TTC549 (cell line): ENCODE data around the gene PLB1.
"Not testable (repeated sequence)": the region's sequence is repeated elsewhere in the genome, so short reads cannot be mapped to it uniquely, and the experiment has no call there.

ENCODE experiments used
- FAIRE-seq: peaks from 2 replicates; lab custom pipeline; 2012; peaks lifted over from hg19 to GRCh38; lab: Jason Lieb, UNC

The PLB1 gene

DNA sequence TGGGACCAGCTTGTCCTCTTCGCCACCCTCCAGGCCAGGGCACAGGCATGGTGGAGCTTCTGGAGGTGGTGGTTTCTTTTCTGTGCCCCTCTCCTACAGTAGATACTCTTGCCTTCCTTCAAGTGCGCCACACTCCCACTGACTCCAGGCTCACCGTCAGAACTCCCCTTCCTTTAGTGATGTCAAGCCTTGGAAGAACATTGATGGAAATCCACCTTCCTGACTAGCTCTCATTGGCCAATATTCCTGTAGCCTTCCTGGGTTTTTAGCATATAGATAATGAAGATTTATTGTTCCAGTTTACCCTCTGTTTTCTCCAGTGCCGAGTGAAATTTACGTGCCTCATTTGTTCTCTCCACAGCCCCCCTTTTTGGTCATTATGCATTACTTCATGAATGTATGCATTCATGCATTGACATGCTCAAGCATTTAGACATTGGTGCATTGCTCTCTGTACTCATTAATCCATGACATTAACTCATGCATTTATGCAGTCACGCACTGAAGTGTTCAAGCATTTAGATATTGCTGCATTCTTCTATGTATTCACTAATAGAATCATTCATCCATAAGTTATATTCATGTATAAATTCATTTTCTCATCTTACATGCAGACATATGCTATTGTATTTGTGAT is 37.3 kb downstream of the PLB1 start:
- no peak for FAIRE-seq

DNA sequence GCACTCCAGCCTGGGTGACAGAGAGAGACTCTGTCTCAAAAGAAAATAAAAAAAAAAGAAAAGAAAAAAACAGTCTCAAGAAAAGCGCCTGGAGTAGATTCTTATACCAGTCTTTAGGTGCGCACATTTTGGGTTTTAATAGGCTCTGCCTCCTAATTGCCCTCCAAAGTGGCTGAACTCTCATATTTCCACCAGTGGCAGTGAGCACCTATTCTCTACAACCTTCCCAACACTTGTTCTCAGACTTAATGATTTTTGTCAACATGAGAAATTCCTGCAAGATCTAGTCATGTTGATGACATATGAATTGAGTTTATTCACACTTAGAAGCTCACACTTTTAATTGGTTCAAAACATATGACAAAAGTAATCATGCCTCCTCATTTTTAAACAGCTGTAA is 39.0 kb downstream of the PLB1 start:
- no peak for FAIRE-seq

DNA sequence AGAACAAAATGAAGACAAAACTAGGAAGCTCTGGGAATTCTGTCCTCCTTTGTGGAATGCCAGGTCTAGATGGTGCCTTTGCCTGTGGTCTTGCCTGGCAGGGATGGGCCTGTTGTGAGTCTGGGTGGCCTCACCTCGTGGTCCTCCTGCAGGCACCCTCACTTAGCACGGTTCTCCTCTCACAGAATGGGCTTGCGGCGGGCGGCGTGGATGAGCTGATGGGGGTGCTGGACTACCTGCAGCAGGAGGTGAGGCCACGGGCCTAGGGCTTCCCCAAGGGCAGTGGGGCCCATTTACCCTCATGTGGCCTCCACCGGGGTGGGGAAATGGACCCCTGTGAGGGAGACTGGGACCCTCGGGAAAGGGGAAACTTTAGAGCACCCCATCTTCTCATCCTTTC is 42.3 kb downstream of the PLB1 start:
- no peak for FAIRE-seq

DNA sequence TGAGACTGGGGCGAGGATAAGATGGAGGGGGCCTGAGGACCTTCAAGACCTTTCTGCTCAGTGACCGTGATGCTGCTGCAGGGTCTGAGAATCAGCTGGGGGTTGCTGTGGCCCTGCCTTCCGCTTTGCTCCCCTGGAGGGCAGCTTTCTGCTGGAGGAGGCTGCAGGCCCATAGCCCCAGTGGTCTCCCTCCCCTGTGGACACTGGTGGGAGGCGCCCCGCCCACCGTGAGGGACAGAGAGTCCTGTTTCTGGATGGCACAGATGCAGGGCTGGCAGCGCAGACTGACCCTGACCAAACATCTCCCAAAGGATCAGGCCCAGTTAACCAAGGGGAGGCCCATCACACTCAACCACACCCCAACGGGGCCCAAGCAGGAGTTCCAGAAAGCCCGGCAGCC is 42.8 kb downstream of the PLB1 start:
- FAIRE-seq, result no peak

DNA sequence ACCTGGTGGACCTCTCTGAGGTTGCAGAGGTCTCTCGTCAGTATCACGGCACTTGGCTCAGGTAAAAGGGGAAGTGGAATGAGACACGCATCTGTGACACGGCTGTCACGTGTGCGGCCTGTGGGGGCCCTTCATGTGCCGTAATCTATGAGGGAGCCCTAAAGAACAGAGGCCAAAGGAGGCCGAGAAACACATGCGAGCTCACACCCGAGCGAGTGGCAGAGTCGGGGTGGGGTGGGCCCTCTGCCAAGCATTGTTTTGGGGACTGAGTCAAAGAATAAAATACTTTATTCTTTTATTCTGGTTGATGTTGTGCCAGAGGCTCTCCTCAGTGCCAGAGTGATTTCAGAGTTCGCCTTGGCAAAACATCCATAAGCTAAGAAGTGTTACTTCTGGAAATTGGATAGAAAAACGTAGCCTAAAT is 43.3 kb downstream of the PLB1 start:
- no peak for FAIRE-seq

DNA sequence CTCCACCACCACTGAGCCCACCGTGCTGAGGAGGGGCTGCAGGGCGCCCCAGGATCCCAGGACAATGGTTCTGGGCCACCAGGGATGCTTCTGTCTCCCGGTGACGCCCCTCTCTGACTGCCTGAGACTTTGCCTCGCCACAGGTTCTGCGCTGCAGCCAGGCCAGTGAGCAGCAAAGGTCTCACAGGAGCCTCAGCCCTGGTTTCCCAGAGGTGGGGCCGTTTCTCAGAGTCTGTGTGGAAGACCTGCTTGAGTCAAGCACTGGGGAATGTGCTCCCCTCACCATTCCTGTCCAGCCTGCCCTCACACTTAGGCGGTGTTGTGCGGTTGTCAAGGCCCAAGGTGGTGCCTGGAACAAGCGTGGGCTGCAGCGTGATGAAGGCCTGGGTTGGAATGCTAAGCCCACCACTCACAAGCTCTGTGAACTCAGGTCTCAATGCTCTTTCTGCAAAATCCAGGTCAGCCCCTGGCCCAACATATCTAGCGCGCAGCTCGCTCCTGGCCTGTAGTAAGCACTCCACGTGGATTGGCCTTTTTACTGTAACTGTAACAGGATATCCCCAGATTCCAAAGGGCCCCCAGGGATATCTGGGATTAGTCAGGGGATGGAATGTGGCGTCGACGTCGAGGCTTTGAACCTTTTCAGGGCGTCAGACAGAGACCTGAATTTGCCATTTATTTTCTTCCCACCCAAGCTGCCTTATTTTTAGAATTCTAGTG is 47.6 kb downstream of the PLB1 start:
- no peak for FAIRE-seq

DNA sequence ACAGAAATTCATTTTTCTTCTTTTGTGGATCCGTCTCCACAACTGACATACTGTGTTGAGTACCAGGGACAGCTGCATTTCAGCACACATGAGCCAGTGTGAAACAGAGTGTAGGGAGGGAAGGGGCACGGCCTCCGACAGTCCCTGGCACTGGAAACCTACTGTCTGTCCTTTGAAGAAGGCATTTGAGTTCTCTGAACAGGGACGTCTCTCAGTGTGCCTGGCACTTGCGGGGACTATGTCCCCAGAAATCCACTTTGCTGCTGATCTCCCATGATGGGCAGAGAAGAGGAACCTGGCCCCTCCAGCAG is 48.1 kb downstream of the PLB1 start:
- FAIRE-seq, result no peak

DNA sequence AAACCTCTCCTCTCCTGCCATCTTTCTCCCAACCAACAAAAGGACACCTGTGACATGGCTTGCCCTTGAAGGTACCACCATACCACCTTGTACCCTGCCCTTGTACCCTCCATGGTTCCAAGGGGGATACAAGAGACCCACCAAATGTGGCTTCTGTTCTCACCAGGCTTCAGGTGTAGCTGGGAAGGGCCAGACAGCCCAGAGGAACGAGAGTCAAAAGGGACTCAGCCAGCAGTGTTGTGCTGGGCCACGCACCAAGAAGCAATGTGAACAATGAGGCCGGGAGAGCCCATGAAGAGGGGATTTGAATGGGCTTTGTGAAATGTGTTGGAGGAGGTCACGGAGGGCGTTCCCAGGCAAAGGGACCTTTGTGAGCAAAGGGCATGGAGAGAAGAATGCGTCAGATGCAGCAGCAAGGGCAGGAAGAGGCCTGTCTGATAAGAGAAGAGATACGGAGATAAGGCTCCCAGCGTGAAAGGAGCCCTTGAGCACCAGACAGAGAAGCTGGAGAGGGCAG is 48.6 kb downstream of the PLB1 start:
- no peak for FAIRE-seq

DNA sequence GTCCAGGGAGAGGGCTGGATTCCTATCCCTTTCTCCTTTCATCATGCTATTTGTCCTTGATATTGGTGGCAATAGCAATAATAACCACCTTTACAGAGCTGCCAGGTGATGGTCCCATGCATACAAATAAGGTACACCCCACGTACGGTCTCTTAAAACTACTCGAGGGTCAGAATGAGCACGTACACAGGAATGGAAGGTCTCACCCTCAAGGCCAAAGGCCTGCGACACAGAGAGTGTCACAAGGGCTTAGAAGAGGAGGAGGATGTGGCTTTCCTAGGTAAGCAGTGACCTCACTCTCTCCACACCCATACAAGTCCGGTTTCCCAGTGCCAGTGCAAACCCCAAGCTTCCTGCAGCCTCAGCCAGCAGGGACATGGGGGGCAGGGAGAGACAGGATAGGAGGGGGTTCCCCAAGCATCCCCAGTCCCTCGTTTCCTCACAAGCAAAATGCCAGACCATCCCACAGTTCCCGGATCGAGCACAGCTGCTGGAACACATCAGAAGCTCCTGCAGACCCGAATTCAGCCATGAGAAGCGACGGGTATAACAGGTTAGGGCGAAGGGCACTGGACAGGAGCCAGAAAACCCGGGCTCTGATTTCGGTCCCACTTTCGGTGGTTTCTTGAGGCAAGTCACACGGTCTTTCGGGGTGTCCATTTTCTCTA is 49.2 kb downstream of the PLB1 start:
- FAIRE-seq, result no peak

DNA sequence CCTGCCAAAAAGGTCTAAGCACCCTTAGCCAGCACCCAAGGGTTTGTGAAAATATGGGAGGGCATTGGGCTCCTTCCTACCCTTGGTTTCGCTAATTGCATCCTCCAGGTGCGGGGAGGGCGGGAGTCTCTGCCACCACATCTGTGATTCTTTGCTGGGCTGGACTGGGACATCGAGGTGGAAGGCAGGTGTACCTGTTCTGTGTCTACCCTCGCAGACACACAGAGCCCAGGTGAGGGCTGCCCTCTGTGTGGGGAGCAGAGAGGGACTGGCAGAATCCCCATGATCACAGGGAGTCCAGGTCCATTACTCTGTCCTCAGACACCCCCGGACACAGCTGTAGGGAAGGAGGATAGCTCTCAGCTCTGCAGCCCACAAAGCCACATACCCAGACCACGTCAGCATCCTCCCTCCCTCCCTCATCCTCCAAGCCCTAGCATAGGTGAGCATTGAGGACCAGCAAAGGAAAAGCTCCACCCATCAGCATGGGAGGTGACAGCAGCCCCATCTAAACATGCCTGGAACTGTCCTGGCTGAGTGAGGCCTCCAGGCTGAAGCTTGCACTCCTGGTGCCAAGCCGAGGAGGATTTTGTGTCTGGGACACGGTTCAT is 49.8 kb downstream of the PLB1 start:
- FAIRE-seq, result no peak

DNA sequence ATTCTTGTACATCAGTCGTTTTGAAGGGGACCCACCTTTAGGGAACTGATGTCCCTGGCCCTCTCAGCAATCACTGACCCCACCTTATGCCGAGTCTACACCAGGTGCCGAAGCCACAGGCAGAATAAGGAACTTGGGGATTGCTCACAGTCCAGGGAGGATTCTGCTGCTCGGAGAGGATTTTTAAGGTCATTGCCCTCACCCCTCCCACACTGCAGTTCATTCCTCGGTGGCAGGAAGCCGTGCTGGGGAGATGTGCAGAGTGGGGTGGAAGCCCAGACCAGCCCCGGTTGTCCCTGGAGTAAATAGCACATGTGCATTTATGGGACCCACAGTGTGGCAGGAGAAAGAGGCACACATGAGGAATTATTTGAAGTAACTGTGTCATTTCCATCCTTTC is 50.4 kb downstream of the PLB1 start:
- no peak for FAIRE-seq

DNA sequence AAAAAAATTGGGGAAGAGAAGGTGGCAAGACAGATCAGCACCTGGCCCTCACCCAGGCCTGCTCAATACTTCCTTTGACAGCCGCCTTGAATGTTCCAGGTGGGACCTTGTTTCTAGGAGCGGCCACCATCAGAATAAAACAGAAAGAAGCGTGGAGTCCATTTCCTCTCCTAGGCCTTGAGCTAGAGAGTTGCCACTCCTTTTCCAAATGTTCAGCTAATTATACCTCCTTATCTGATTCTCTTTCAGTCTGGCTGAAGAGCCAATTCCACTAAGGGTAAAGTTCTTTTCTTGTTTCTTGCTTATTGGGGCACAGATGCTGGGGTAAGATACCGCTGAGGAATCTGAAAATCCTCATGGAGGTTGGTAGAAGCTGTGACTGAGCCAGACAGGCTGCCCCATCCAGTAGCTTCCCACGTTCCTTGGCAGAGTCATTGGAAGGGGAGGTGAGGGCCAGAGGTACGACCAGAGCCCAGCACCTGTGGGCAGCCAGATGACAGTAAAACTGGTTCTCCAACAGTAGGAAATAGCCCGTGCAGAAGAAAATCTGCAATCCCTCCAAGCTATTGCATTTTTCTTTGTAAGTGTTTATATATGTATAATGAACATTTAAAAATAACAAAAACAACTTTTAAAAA is 51.5 kb downstream of the PLB1 start:
- no peak for FAIRE-seq

DNA sequence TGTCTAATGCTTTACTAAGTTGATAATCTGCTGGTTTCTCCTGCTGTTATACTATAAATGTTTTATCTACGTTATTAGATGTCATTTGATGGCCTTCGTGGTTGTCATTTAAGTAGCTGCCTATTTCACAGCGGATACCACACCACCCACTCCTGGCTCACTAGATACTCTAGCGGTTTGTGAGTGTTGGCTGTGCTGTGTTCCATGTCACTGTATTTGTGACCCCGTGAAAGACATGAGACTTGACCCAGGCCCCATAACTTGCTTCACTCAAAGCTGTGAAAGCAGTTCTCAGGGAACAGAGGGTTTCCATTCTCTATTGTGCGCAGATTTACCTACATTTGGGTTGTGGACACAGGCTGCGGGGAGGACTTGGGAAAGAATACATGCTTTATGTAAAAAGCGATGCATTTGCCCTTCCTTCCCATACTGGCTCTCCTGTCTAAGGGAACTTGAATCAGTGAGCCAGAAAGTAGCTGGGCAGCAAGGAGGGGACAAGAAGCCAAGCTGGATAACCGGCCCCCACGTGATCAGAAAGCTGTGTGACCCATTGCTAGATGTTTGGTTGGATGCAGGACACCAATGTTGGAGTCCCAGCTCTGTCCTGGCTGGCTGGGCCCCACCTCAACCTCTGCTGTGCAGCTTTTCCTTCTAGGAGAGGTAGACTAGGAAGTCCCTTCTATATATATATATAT is 52.2 kb downstream of the PLB1 start:
- no peak for FAIRE-seq

DNA sequence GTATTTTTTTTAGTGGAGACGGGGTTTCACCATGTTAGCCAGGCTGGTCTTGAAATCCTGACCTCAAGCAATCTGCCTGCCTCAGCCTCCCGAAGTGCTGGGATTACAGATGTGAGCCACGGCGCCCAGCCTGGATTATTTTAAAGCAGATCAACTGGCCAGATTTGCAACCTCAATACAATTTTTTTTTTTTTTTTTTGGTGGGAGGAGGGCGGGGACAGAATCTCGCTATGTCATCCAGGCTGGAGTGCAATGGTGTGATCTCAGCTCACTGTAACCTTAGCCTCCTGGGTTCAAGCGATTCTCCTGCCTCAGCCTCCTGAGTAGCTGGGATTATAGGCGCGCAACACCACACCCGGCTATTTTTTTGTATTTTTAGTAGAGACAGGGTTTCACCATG is 54.5 kb downstream of the PLB1 start:
- not testable (repeated sequence) for FAIRE-seq

DNA sequence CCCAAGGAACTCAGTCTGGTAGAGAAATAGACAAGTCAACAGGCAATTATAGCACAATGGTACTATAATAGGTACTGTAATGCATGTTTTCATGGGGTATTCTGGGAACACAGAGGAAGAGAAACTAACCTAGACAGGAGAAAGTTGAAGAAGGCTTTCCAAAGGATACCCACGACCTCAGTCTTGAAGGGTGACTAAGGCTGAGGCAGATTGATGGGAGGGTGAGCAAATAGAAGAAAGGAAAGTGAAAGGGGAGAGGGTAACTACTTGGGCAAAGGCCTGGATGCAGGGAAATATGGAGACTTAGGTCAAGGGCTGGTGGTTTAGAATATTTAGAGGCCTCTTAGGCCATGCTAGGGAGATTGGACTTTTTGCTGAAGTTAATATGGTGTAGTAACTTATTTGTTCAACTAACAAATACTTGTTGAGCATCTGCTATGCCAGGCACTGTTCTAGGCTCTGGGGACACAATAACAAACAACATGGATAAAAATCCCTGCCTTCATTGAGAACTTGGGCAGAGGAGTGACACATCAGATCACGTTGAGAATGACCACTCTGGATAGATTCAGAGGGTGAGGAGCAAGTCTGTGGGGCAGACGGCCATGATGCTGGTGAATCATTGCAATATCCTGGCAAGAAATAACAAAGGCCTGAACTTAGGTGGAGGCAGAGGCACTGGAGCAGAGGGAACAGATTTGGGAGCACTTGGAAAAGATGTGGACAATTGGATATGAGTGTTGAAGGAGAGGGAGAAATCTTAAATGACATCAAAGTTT is 56.4 kb downstream of the PLB1 start:
- FAIRE-seq, result no peak

DNA sequence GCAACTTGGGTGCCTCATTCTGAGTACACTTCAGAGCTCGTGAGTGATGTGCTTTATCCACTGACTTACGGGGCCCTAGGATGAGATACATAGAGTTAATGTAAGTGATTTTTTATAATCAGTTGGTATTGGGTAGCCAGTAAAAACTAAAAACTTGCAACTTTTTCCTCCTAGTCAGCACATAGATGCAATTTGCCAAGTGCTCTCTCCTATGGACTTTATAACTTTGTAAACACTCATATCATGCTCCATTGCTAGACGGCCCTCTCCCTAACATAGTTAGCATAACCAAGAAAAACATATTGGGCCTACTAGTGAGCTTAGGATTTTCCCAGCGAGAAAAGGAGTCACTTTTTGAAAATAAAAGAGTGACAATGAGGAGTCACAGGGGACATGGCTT is 60.4 kb downstream of the PLB1 start:
- no peak for FAIRE-seq

DNA sequence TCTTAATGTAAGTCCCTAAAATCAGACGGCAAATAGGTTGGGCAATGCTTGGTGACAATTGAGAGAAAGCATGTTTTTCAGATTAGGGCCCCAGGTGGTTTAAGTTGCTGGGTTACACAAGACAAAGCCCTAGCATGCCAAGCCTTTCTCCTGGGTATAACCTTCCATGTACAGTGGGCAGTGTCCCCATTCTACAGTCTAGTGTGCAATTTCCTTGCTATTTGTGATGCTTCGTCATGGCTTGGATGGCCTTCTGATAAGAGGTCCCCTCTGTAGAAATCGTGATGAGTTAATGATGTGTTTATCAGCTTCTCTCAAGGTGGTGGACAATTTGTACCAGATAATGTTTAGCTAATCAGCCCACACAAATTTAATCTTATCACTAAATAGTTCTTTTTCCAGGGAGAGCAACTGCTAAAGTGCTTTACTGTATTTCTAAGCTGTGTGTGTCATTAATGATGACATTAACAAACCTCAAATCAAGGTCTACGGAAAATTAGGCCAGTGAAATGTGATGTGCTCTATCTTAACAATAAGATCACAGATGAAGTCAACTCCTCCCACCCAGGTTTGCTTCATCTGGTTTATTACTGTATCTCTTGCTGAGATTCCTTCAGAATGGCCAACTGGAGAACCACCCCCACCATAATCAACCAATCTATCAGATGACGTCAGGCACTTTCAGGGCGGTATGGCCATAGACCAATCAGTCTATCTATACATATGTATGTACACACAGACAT is 61.7 kb downstream of the PLB1 start:
- no peak for FAIRE-seq

DNA sequence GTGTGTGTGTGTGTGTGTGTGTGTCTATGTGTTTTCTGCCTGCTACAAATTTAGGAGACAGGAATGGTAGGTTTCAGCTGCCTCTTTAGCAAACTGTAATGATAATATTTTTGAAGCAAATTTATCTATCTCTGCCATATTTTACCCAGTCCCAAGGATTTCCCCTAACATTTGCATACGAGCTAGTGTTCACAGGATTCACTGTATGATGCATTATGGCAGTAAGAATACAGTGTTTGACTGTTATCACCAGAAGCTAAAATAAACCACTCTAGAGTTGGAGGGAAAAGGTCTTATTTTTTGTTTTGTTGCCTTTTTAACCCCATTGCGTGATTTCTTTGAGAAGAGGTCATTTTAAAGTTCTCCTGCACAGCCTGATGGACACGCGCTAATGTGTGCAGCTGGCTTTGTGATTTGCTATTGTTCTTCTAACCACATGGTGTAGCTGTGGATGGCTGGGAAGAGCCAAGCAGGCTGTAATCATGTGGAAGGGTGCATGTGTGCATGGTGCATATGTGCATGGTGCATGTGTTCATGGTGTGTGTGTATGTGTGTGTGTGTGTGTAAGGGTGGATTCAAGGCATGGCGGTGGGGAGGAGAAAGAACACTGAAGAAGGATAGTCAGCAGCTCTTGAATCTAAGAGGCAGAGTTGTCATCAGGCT is 62.4 kb downstream of the PLB1 start:
- FAIRE-seq, result no peak

DNA sequence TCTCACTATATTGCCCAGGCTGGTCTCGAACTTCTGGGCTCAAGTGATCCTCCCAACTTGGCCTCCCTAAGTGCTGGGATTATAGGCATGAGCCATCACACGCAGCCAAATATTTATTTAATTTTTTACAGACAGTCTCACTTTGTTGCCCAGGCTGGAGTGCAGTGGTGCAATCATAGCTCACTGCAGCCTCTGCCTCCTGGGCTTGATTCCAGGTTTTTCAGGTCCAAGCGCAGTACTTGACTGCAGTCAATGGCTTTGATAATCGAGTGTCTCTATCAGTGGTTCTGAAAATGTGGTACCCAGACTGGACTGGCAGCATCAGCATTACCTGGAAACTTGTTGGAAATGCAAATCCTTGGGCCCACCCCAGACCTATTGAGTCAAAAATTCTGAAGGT is 63.1 kb downstream of the PLB1 start:
- no peak for FAIRE-seq

DNA sequence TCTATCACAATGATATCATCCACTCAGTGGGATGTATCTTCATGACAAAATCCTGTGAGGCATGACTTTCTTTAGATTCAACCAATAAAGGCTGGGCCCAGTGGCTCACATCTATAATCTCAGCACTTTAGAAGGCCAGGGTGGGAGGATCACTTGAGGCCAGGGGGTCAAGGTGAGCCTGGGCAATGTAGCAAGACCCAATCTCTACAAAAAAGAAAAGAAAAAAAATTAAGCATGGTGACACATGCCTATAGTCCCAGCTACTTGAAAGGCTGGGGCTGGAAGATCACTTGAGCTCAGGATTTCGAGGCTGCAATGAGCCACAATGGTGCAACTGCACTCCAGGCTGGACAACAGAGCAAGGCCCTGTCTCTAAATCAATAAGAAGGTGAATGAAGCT is 68.0 kb downstream of the PLB1 start:
- no peak for FAIRE-seq
